Measurements from ENCODE around the gene ARHGAP27.

DNA sequence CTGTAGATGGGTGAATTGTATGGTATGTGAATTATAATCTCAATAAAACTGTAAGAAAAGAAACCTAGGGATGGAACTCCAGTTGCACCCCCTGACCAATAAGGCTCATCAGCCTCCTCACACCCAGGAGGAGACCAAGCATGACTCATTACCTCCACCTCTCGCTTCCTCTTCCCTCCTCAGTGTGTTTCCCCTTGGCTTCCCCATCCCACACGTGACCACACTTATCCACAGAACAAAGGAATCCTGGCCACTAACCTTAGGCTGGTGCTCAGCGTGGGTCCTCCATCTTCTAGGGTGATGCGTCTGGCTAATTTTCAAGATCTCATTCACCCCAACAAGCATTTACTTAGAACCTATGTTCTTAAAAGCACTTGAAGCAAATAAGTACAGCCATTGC lies 79.6 kb downstream of the ARHGAP27 start:
- TF ChIP-seq, protein P1, sequence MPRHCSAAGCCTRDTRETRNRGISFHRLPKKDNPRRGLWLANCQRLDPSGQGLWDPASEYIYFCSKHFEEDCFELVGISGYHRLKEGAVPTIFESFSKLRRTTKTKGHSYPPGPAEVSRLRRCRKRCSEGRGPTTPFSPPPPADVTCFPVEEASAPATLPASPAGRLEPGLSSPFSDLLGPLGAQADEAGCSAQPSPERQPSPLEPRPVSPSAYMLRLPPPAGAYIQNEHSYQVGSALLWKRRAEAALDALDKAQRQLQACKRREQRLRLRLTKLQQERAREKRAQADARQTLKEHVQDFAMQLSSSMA (CRISPR knock-in tag; IDR thresholded peaks at IDR 0.05), result no peak
- TF ChIP-seq KAT2B (IDR thresholded peaks at IDR 0.05; ENCODE audit: low read depth, low read length) (no peak), MAFK (IDR thresholded peaks at IDR 0.05; ENCODE audit: low read length) (no peak), SNRNP70 (optimal IDR thresholded peaks at IDR 0.05; ENCODE audit: low read depth, low read length) (no peak), MCM5 (IDR thresholded peaks at IDR 0.05; ENCODE audit: low read depth) (no peak), ZNF274 (IDR thresholded peaks at IDR 0.05; ENCODE audit: borderline replicate concordance, low read depth, low read length) (no peak), RNF2 (IDR thresholded peaks at IDR 0.05) (no peak), CHD2 (IDR thresholded peaks at IDR 0.05; ENCODE audit: low read depth, low read length) (no peak), ZNF239 (CRISPR knock-in tag; IDR thresholded peaks at IDR 0.05) (no peak), POLR2AphosphoS5 (IDR thresholded peaks at IDR 0.05; ENCODE audit: control insufficient read depth, insufficient read depth, low read depth, low read length) (no peak), POLR3A (IDR thresholded peaks at IDR 0.05; ENCODE audit: borderline replicate concordance, extremely low read depth, insufficient read depth, insufficient read length) (no peak)
- TF ChIP-seq, protein P2, sequence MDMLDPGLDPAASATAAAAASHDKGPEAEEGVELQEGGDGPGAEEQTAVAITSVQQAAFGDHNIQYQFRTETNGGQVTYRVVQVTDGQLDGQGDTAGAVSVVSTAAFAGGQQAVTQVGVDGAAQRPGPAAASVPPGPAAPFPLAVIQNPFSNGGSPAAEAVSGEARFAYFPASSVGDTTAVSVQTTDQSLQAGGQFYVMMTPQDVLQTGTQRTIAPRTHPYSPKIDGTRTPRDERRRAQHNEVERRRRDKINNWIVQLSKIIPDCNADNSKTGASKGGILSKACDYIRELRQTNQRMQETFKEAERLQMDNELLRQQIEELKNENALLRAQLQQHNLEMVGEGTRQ (CRISPR knock-in tag; IDR thresholded peaks at IDR 0.05), result peak; percentile 90
- TF ChIP-seq, protein P3, sequence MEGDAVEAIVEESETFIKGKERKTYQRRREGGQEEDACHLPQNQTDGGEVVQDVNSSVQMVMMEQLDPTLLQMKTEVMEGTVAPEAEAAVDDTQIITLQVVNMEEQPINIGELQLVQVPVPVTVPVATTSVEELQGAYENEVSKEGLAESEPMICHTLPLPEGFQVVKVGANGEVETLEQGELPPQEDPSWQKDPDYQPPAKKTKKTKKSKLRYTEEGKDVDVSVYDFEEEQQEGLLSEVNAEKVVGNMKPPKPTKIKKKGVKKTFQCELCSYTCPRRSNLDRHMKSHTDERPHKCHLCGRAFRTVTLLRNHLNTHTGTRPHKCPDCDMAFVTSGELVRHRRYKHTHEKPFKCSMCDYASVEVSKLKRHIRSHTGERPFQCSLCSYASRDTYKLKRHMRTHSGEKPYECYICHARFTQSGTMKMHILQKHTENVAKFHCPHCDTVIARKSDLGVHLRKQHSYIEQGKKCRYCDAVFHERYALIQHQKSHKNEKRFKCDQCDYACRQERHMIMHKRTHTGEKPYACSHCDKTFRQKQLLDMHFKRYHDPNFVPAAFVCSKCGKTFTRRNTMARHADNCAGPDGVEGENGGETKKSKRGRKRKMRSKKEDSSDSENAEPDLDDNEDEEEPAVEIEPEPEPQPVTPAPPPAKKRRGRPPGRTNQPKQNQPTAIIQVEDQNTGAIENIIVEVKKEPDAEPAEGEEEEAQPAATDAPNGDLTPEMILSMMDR (IDR thresholded peaks at IDR 0.05 in 2 of 3, conservative IDR thresholded peaks at IDR 0.05 in 1 of 3; ENCODE audit: insufficient read depth in 2 of 3, low read depth in 1 of 3, low read length in 3 of 3), result 0 out of 6 replicates have a peak, but pooled peaks of 1 of the 3 experiments have one; percentile 4
- TF ChIP-seq, protein P4, sequence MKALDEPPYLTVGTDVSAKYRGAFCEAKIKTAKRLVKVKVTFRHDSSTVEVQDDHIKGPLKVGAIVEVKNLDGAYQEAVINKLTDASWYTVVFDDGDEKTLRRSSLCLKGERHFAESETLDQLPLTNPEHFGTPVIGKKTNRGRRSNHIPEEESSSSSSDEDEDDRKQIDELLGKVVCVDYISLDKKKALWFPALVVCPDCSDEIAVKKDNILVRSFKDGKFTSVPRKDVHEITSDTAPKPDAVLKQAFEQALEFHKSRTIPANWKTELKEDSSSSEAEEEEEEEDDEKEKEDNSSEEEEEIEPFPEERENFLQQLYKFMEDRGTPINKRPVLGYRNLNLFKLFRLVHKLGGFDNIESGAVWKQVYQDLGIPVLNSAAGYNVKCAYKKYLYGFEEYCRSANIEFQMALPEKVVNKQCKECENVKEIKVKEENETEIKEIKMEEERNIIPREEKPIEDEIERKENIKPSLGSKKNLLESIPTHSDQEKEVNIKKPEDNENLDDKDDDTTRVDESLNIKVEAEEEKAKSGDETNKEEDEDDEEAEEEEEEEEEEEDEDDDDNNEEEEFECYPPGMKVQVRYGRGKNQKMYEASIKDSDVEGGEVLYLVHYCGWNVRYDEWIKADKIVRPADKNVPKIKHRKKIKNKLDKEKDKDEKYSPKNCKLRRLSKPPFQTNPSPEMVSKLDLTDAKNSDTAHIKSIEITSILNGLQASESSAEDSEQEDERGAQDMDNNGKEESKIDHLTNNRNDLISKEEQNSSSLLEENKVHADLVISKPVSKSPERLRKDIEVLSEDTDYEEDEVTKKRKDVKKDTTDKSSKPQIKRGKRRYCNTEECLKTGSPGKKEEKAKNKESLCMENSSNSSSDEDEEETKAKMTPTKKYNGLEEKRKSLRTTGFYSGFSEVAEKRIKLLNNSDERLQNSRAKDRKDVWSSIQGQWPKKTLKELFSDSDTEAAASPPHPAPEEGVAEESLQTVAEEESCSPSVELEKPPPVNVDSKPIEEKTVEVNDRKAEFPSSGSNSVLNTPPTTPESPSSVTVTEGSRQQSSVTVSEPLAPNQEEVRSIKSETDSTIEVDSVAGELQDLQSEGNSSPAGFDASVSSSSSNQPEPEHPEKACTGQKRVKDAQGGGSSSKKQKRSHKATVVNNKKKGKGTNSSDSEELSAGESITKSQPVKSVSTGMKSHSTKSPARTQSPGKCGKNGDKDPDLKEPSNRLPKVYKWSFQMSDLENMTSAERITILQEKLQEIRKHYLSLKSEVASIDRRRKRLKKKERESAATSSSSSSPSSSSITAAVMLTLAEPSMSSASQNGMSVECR (CRISPR knock-in tag; IDR thresholded peaks at IDR 0.05), result no peak
